ENCODE measurements around the gene SNTG2. TPM values are rescaled to one million over a fixed set of nuclear protein-coding genes. Genes with fewer than 3 reads are reported as not detected.

Gene SNTG2
- total and polyA plus RNA-seq, 2 of the 13 experiments (the other 11 are each of a cell fraction or from before 2014, with no cell fraction given), result not detected

GRCh38 chr2:1231466-1232063 is 280.9 kb downstream of the SNTG2 start (continued):
- TF ChIP-seq THAP9 (CRISPR knock-in tag; IDR thresholded peaks at IDR 0.05; ENCODE audit: borderline replicate concordance) (no peak), NR2F6 (IDR thresholded peaks at IDR 0.05) (no peak), NR2F6 (CRISPR knock-in tag; IDR thresholded peaks at IDR 0.05) (no peak), MZF1 (CRISPR knock-in tag; IDR thresholded peaks at IDR 0.05; ENCODE audit: borderline replicate concordance) (no peak), ZBTB38 (CRISPR knock-in tag; IDR thresholded peaks at IDR 0.05) (no peak), ZNF547 (CRISPR knock-in tag; IDR thresholded peaks at IDR 0.05) (no peak), JUNB (CRISPR knock-in tag; IDR thresholded peaks at IDR 0.05; ENCODE audit: borderline replicate concordance) (no peak), MTF1 (CRISPR knock-in tag; IDR thresholded peaks at IDR 0.05) (no peak)

DNA sequence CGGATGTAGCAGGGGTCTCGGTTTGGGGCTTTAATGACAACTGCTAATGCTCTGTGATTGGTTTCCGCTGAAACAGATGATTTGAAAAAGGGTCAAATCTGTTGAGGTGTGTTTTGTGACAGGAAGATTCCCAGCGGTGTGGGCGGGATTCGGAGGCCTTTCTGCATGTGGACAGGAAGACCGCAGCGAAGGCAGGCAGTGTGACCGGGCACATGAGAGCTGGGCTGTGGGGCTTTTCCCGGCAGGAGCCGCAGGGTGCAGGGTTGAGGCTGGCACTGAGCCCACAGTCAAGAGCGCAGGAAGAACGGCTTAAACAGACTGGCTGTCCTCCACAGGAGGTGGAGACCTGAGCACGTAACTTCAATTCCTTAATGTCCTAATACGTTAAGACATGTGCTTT is 282.6 kb downstream of the SNTG2 start:
- BruUV-seq (replicated peaks), result no TSS peak
- H2AFZ ChIP-seq (ENCODE audit: low read length), result no peak overlapping the region
- no peak overlapping the region for H3K4me3 ChIP-seq (replicated peaks in 1 of 3; ENCODE audit: insufficient read depth in 1 of 3, low read depth in 2 of 3, low read length in 3 of 3)
- no peaks in the 10 kb centered on the region for H3K4me1 ChIP-seq (ENCODE audit: insufficient read depth, low read length)
- POLR2A ChIA-PET, result no interaction called here
- DNase-seq (ENCODE audit: low spot score), result no peak
- peaks cover 3 to 31% of the 10 kb centered on the region in 2 experiments; a peak in 3 of 5 replicates for H3K27me3 ChIP-seq (ENCODE audit: control insufficient read depth in 1 of 2, insufficient read depth in 2 of 2, low read length in 2 of 2)
- H3K4me2 ChIP-seq (ENCODE audit: low read depth, low read length), result no peak overlapping the region
- no peak for FAIRE-seq
- no peaks in the 10 kb centered on the region for H3K36me3 ChIP-seq (replicated peaks in 1 of 2; ENCODE audit: control insufficient read depth in 1 of 2, insufficient read depth in 2 of 2, low read length in 2 of 2)
- TF ChIP-seq SNAPC5 (CRISPR knock-in tag; IDR thresholded peaks at IDR 0.05; ENCODE audit: borderline replicate concordance) (no peak), DBP (CRISPR knock-in tag; IDR thresholded peaks at IDR 0.05; ENCODE audit: not compliant biosample characterization) (no peak), ZNF331 (CRISPR knock-in tag; IDR thresholded peaks at IDR 0.05) (no peak), NFE2L2 (IDR thresholded peaks at IDR 0.05; ENCODE audit: low read length) (no peak), NFKB2 (CRISPR knock-in tag; IDR thresholded peaks at IDR 0.05; ENCODE audit: borderline replicate concordance) (no peak), ZNF207 (IDR thresholded peaks at IDR 0.05; ENCODE audit: borderline replicate concordance) (no peak), RFX1 (IDR thresholded peaks at IDR 0.05) (no peak), ZBTB3 (CRISPR knock-in tag; IDR thresholded peaks at IDR 0.05; ENCODE audit: borderline replicate concordance, low read depth) (no peak), BRCA1 (CRISPR knock-in tag; IDR thresholded peaks at IDR 0.05) (no peak)
- TF ChIP-seq, protein P1, sequence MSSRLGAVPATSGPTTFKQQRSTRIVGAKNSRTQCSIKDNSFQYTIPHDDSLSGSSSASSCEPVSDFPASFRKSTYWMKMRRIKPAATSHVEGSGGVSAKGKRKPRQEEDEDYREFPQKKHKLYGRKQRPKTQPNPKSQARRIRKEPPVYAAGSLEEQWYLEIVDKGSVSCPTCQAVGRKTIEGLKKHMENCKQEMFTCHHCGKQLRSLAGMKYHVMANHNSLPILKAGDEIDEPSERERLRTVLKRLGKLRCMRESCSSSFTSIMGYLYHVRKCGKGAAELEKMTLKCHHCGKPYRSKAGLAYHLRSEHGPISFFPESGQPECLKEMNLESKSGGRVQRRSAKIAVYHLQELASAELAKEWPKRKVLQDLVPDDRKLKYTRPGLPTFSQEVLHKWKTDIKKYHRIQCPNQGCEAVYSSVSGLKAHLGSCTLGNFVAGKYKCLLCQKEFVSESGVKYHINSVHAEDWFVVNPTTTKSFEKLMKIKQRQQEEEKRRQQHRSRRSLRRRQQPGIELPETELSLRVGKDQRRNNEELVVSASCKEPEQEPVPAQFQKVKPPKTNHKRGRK (CRISPR knock-in tag; IDR thresholded peaks at IDR 0.05), result no peak
- no peaks in the 10 kb centered on the region for H4K20me1 ChIP-seq (ENCODE audit: insufficient read depth, low read length)
- CTCF ChIA-PET (ENCODE audit: low intra/inter-chr PET ratio, low total read pairs), result no interaction called here
- no peaks in the 10 kb centered on the region for H3K9me3 ChIP-seq (ENCODE audit: low read length)
- intact Hi-C loops (cut with micrococcal nuclease; ENCODE audit: unreplicated experiment) (no loop called here), in situ Hi-C loops (cut with HindIII; ENCODE audit: extremely low pct_ligation_motif_present, low pct_unique_long_range_greater_than_20kb) (no loop called here)
- no peak for ATAC-seq
- no peaks in the 10 kb centered on the region for H3K79me2 ChIP-seq (ENCODE audit: insufficient read depth, low read length)
- 55% methylated on average over 15 of the region's 15 CpGs for WGBS (ENCODE audit: low lambda C conversion rate)
- H3K27ac ChIP-seq (ENCODE audit: extremely low read length, insufficient read depth, low read length), result no peak overlapping the region
- H3K9ac ChIP-seq (ENCODE audit: insufficient read depth, low read depth, low read length), result no peak overlapping the region
